DLD1 (cell line): ENCODE data around the gene MYL4.
"Not testable (repeated sequence)": the region's sequence is repeated elsewhere in the genome, so short reads cannot be mapped to it uniquely, and the experiment has no call there.

Experiments used
- in situ Hi-C: cut with HindIII; loops from 2 replicates; pipeline ENCODE4 v1.10.0; 2017; ENCODE audit warnings: low sequenced_read_pairs

Gene MYL4

DNA sequence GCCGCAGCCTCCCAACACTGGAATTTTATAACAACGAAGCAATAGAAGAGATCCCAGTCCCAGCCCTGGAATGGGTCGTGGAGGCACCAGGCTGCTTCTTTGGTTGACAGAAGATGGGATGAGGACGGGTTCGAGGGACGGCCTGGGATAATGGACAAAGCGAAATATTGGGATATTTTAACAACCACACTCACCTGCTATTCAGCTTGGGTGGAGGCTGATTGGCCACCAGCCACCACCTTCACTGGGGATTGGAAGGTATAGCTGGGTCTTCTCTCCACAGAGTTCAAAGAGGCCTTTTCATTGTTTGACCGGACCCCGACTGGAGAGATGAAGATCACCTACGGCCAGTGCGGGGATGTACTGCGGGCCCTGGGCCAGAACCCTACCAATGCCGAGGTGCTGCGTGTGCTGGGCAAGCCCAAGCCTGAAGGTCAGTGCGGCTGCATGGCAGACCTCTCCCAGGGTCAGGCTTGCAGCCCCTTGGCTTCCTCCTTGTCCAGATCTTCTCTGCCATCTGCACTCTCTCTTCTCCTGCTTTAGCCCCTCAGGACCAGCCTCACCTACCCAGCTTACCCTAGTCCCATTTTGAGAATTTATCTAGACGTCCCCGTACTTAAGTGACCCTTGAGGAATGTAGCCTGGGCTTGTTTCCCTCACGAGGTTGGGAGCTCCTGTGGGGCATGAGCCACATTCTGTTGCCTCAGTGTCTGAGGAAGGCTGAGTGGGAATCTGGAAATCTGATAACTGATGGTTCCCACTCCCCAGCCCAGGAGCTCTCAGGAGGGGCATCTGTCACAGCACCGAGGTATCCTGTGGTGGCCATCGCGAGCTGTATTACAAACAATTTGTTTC, 10.7 kb downstream of the MYL4 start:
- in situ Hi-C loops = no loop called here

DNA sequence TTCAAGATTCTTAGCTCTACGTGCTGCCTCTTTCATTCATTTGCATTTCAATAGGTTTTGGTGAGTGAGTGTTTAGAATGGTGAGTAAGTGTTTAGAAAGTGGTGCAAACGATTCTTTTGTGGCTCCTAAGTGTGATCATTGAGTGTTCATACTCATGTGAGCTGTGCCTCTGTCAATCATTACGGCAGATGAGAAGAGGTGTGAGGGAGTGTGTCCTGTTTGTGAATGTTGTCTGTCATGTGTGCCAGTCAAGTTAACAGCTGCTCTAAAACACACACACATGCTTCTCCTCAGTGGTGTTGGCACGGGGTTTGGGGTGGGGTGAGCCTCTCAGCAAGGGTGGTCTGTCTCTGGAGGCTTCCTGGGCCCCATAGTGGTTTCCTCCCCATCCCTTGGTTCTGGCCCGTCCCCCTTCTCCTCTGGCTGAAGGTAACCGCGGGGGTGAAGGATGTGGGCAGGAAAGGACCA, 11.4 kb downstream of the MYL4 start:
- in situ Hi-C loops = no loop called here

DNA sequence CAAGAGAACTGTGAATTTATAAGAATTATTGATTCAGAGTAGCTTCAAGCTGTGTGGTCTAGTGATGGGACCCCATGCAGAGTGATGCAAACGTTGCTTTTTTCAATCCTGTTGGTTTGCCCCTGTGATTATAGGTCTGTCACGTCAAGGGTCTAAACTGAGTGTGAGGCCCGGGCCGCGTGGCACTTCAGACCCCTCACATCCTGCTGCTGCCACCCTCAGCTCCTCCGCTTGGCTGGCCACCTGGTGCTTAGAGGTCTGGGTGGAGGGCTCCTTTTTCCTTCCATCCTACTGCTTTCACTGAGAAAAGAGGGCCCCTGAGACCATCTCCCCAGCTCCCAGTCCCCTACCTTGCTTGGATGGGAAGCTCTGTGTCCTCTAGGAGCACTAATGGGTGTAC, 12.0 kb downstream of the MYL4 start:
- in situ Hi-C loops = no loop called here

DNA sequence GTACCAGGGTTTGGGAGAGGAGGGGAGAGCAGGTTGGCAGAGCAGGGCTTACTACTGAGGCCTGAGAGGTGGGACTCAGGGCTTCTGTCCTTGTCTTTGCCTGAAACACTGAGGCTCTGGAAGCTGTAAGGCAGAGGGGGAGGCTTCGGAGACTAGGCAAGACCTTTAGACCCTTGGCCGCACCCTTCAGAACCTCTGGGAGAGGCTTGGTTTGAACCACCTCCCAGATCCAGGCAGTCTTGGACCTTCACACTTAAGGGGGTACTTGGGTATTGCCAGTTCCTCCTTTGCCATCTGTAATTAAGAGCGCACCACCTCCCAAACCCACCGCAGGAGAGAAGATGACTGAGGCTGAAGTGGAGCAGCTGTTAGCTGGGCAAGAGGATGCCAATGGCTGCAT, 12.9 kb downstream of the MYL4 start:
- in situ Hi-C loops = no loop called here

- in situ Hi-C loops = no loop called here
Observed at GRCh38 chr17:47223007-47223406, 13.9 kb downstream of the MYL4 start.

- in situ Hi-C loops = no loop called here
Observed at GRCh38 chr17:47223460-47223859, 14.3 kb downstream of the MYL4 start.

GRCh38 chr17:47224077-47224476, 14.9 kb downstream of the MYL4 start:
- in situ Hi-C loops = not testable (repeated sequence)

DNA sequence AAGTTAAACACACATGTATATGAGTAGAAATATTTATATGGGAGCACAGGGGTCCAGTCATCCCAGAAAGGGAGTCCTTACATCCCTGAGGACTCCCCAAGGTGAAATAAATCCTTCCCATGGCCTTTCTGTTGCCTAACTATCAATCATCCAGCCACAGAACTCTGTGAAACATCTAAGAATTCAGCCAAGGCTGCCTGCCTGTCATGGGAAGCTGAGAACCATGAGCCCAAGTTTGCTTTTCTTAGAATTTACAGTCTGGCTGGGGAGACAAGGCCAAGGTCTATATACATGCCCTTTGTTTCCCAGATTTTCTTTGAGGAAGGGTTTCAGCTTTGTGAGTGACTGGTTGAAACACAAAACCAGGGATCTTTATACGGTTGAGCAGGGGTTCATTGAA, 15.8 kb downstream of the MYL4 start:
- in situ Hi-C loops = no loop called here

DNA sequence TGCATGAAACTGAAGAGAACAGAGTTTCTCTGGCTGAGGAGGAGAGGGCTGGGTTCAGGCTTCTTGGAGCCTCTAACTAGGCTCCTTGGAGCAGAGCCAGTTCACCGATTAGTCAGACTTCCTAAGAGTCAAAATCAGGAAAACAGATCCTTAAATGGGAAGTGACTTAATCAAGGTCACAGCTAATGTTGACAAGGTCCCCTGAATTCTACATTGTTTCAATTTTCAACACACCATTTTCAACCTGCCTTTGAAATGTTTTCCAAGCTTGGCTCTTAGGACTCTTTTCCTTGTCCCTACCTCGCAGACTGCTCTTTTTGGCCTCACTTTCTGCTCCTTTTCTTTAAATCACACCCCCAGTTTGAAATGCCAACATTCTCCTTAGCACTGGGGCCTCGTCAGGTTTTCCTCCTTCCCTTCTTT, 16.3 kb downstream of the MYL4 start:
- in situ Hi-C loops = no loop called here

GRCh38 chr17:47225911-47226688, 17.0 kb downstream of the MYL4 start:
- in situ Hi-C loops = no loop called here

- in situ Hi-C loops = no loop called here
Observed at GRCh38 chr17:47227862-47228261, 18.7 kb downstream of the MYL4 start.

GRCh38 chr17:47229535-47230443, 20.6 kb downstream of the MYL4 start:
- in situ Hi-C loops = no loop called here

DNA sequence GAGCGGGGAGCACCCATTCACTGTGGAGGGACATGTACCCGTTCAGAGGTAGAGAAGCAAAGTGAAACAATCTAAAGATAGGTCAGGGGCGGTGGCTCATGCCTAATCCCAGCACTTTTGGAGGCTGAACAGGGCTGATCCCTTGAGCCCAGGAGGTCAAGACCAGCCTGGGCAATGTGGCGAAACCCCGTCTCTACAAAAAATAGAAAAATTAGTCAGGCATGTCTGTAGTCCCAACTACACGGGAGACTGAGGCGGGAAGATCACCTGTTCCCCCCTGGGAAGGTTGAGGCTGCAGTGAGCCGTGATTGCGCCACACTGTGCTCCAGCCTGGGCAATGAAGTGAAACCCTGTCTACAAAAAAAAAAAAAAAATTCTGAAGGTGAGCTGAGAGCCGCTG, 21.7 kb downstream of the MYL4 start:
- in situ Hi-C loops = no loop called here

DNA sequence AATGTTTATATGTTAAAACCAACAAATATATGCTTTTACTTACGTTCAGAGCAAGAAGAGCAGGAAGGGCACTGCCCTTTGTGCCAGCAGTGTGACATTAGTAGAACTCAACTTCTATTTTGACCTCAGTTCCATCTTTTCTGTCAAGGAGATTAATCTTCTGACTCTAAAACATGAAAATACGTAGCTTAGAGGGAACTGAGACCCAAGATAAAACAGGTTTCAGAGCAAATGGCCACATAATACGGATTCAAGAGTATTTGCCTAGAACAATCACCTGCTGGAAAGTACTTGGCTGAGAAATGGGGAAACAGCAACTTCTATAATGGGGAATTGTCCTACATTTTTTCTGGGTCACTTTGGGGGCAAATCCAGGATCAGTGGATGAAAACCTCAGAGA, 22.2 kb downstream of the MYL4 start:
- in situ Hi-C loops = no loop called here

DNA sequence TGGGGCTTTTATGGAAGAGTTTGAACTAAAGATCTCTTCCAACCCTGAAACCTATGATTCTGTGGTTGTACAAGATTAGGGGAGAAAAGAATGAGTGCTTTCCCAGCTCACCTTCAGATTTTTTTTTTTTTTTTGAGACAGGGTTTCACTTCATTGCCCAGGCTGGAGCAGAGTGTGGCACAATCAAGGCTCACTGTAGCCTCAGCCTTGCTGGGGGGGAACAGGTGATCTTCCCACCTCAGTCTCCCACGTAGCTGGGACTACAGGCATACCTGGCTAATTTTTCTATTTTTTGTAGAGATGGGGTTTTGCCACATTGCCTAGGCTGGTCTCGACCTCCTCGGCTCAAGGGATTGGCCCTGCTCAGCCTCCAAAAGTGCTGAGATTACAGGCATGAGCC, 22.7 kb downstream of the MYL4 start:
- in situ Hi-C loops = no loop called here

DNA sequence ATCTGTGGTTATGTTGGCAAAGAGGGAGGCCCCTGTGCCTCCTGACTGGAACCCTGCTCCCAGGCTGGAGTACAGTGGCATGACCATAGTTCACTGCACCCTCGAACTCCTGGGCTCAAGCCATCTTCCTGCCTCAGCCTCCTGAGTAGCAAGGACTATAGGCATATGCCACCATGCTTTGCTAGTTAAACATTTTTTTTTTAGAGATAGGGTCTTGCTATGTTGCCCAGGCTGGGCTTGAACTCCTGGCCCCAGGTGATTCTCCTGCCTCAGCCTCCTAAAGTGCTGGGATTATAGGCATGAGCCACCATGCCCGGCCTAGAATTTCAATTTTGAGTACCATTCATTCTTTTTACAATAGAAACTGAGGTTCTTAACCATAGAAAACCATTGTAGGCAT, 23.3 kb downstream of the MYL4 start:
- in situ Hi-C loops = no loop called here

DNA sequence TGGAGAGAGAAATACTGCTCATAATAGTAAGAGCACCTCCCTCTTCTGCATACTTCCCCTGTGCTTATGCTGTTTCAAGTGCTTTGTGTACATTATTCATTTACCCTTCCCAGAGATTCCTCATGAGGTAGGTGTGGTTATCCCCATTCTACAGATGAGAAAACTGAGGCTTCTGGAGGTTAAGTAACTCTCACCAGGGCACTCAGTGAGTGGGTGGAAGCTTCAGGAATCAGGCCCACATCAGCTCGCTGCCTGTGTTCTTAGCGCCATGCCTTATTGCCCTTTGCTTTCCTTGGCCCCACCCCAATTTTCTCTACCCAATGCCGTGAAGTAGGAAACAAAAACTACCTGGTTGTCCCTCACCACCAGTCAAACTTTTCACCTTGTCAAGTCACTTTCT, 26.4 kb downstream of the MYL4 start:
- in situ Hi-C loops = no loop called here

- in situ Hi-C loops = no loop called here
Observed at GRCh38 chr17:47235923-47236322, 26.8 kb downstream of the MYL4 start.

- in situ Hi-C loops = no loop called here
Observed at GRCh38 chr17:47237841-47238240, 28.7 kb downstream of the MYL4 start.

GRCh38 chr17:47238321-47239010, 29.3 kb downstream of the MYL4 start:
- in situ Hi-C loops = no loop called here

- in situ Hi-C loops = no loop called here
Observed at GRCh38 chr17:47239619-47239966, 30.4 kb downstream of the MYL4 start.
